Esophagus squamous epithelium (tissue), 4 donors: ENCODE results near the gene ARID5B.

Source experiments
- POLR2A ChIP-seq, 4 donors: fragments of 450-650 bp; IDR thresholded peaks; one replicate each; pipeline ENCODE4 v1.6.1; 2017; ENCODE audit warnings: antibody characterized with exemption in 4 of 4, mild to moderate bottlenecking in 4 of 4, moderate library complexity in 3 of 4
- TF ChIP-seq, protein P1 (sequence below), 6 experiments: fragments of 450-650 bp in 4 of 6; fragments of 200-600 bp in 2 of 6; sonication (generic) in 2 of 6; IDR thresholded peaks; one replicate each; pipeline ENCODE4 v1.5.1; 2016 to 2019; ENCODE audit warnings: antibody characterized with exemption in 6 of 6, mild to moderate bottlenecking in 4 of 6, moderate library complexity in 4 of 6

DNA sequence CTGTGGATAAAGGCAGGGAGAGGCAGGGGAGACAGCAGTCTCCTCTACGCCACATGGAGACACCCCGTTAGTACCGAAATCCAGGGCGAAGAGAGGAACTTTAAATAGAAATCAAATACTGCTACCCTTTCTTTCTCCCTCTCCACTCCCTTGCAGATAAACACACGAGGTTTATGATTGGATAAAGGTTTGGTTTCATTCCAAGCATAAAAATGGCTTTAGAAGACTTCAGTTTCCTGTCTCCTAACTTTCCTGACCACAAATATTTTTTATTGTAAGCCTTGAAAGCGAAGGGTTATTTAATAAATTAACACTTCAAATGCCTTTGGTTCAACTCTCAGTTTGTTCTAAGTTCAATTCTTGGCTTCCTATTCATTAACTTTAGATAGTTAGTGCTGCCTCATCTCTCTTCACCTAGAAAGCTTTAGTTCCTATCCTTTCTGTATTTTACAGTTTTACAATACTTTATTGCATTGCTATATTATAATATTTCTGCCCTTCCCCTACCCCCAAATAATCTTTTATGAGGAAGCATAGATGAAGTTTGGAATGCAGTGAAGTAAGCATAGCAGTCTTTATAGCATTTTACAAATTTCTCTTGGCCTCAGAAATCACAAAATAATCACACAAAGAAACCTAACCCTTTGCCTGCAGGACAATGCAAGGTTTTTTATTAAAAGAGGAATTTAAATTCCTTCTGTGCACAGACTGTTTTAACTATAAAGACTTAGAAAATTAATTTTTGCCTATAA lies 31.5 kb upstream of the ARID5B start:
- TF ChIP-seq POLR2A (IDR thresholded peaks at IDR 0.05) = no peak
- TF ChIP-seq, protein P1, sequence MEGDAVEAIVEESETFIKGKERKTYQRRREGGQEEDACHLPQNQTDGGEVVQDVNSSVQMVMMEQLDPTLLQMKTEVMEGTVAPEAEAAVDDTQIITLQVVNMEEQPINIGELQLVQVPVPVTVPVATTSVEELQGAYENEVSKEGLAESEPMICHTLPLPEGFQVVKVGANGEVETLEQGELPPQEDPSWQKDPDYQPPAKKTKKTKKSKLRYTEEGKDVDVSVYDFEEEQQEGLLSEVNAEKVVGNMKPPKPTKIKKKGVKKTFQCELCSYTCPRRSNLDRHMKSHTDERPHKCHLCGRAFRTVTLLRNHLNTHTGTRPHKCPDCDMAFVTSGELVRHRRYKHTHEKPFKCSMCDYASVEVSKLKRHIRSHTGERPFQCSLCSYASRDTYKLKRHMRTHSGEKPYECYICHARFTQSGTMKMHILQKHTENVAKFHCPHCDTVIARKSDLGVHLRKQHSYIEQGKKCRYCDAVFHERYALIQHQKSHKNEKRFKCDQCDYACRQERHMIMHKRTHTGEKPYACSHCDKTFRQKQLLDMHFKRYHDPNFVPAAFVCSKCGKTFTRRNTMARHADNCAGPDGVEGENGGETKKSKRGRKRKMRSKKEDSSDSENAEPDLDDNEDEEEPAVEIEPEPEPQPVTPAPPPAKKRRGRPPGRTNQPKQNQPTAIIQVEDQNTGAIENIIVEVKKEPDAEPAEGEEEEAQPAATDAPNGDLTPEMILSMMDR (IDR thresholded peaks at IDR 0.05) = no peak
